Measurements from ENCODE around the gene TMEM252.

The TMEM252 gene

DNA sequence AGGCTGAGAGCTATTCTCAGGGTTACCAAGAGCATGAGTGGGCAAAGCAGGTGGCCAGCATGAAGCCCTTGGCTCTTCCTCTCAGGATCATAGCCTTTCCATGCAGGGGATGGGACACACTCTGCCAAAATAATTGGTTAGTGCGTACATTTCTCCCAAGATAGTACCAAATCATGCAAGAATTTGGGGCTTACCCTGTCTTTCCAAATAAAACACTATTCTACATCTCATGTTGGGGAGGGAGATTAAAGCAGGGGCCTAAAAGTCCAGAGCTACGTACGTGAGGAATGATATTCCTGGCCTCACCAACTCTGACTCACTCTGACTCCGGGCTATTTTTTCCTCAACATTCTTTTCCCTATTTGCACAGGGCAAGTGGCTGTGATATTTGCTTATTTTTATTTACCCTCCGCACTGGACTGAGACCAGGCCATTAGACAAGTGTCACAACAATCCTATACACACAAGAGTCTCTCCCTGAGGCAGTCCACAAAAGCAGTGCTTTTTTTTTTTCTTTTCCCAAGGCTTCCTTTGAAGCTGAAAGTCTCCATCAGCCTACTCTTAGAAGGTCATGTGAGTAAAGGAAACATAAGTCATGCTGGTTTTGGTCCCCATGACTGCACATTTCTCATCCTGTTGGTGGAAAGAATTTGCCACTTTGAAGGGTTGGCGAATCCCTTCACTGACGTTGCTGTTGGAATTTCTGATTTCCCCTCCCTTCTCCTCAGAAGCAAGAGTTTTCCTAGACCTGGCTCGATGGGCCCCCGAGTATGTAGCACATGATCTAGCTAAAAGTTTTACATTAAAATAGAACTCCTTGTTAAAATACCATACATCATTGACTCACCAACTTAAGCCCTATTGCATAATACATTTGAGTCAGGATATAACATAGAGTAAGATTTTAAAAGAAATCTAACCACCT lies 40.0 kb downstream of the TMEM252 start:
- no peak for TF ChIP-seq GATA1 (IDR thresholded peaks at IDR 0.05; ENCODE audit: low read depth, low read length)
- TF ChIP-seq POLR2A (IDR thresholded peaks at IDR 0.05; ENCODE audit: low read length), result no peak
- DNase-seq, result no peak

GRCh38 chr9:68498816-68499215 lies 41.9 kb downstream of the TMEM252 start:
- no peak for DNase-seq
- TF ChIP-seq GATA1 (IDR thresholded peaks at IDR 0.05; ENCODE audit: low read depth, low read length), result no peak
- TF ChIP-seq POLR2A (IDR thresholded peaks at IDR 0.05; ENCODE audit: low read length), result no peak

DNA sequence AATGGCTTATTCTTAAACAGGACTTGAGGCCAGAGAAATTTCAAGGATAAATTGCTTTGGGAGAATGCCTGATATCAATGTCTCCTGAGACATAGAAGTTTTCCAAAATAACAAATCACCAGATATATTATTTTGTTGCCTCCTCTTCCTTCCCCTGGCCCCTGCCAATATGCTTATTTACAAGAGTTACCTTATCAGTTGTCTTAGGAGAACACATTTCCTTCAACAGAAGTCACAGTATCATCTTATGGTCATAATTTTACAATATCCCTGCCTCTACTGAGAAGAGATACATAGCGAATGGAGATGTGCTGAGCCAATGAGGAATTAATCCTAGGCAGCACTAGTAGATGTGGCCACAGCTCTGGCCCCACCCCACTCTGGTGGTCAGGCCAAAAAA lies 43.1 kb downstream of the TMEM252 start:
- TF ChIP-seq GATA1 (IDR thresholded peaks at IDR 0.05; ENCODE audit: low read depth, low read length) (no peak), POLR2A (IDR thresholded peaks at IDR 0.05; ENCODE audit: low read length) (no peak)

DNA sequence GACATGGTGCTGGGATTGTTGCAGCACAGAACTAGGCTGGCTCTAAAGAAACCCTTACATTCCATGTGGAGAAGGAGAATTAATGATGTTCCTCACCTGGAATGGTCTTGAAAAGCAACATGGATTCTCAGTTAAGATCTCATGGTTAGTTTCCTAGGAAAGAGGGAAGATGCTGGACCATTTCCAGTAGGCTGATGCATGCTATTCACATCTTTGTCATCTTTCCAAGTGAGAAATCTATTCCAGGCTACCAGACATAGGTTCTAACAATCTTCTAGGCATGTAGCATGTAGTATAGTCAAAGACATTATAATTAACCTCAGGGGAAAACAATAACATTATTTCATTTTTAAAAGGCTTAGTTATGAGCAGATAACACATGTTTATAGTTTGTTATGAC lies 44.3 kb downstream of the TMEM252 start:
- no peak for TF ChIP-seq GATA1 (IDR thresholded peaks at IDR 0.05; ENCODE audit: low read depth, low read length)
- TF ChIP-seq POLR2A (IDR thresholded peaks at IDR 0.05; ENCODE audit: low read length), result no peak
- DNase-seq, result no peak

More for the DNA sequence above, 43.1 kb downstream of the TMEM252 start:
- DNase-seq, result no peak

- no peak for DNase-seq
- no peak for TF ChIP-seq GATA1 (IDR thresholded peaks at IDR 0.05; ENCODE audit: low read depth, low read length)
- TF ChIP-seq POLR2A (IDR thresholded peaks at IDR 0.05; ENCODE audit: low read length), result no peak
These were observed 45.4 kb downstream of the TMEM252 start for GRCh38 chr9:68495247-68495646.

DNA sequence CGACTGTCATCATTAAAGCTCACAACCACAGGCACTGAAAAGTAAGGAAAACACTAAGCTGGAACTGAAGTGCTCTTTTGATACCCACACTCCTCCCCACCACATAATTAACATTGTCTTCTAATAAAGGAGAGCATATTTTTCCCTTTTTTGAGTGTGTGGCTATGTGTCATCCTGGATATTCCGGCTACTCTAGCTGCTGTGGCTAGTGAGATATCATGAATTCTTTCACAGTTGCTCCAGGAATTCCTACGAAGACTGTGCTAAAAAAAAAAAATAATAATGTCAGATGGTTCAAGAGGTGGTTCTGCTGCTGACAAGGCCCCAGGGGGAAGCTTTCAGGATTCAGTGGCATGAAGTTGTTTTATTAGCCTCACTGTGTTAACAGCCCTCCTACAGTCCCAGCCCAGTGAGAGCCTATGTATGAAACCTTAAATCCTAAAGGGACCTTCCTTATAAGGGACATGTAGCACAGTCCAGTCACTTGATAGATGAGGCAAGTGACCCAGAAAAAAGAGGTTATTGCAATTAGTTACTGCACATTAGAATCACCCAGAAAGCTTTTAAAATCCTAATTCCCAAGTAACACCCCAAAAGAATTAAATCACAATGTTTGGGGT lies 46.6 kb downstream of the TMEM252 start:
- no peak for TF ChIP-seq GATA1 (IDR thresholded peaks at IDR 0.05; ENCODE audit: low read depth, low read length)
- TF ChIP-seq POLR2A (IDR thresholded peaks at IDR 0.05; ENCODE audit: low read length), result no peak
- DNase-seq, result no peak

- TF ChIP-seq POLR2A (IDR thresholded peaks at IDR 0.05; ENCODE audit: low read length), result no peak
- no peak for TF ChIP-seq GATA1 (IDR thresholded peaks at IDR 0.05; ENCODE audit: low read depth, low read length)
- DNase-seq, result no peak
These were observed 47.1 kb downstream of the TMEM252 start for GRCh38 chr9:68493541-68493940.

DNA sequence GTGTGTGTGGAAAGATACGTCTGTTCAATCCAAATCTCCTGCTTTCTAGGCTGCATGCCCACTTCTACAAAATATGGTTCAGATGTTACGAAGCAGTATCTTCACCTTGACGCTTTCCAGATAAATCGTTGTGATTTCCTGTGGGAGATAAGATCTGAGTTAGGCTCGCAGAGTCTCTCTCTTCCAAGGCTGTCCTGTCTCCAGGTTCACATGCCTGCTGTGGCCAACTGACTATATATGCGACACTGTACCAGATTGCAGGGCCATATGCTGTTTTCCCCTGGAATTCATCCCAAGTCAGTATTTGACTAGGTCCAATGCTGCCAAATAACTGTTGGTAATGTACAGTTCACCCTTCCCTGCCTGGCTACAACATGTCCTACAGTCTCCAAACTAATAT lies 47.9 kb downstream of the TMEM252 start:
- TF ChIP-seq POLR2A (IDR thresholded peaks at IDR 0.05; ENCODE audit: low read length), result no peak
- TF ChIP-seq GATA1 (IDR thresholded peaks at IDR 0.05; ENCODE audit: low read depth, low read length), result no peak
- no peak for DNase-seq

DNA sequence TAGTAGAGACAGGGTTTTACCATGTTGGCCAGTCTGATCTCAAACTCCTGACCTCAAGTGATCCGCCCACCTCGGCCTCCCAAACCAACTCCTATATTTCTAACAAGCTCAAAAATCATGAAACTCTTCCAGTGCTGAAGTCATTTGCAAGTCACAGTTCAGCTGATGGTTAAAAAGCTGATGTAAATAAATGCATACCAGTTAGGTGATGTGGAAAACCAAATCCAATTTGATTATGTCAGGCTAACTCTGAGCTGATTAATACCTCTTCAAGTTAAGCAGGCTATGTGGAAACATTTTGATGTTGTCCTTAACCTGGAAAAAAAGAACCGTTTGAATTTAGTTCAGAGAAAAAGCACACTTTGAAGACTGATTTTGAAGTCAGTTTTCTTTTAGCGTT lies 51.0 kb downstream of the TMEM252 start:
- TF ChIP-seq POLR2A (IDR thresholded peaks at IDR 0.05; ENCODE audit: low read length), result no peak
- no peak for TF ChIP-seq GATA1 (IDR thresholded peaks at IDR 0.05; ENCODE audit: low read depth, low read length)

DNA sequence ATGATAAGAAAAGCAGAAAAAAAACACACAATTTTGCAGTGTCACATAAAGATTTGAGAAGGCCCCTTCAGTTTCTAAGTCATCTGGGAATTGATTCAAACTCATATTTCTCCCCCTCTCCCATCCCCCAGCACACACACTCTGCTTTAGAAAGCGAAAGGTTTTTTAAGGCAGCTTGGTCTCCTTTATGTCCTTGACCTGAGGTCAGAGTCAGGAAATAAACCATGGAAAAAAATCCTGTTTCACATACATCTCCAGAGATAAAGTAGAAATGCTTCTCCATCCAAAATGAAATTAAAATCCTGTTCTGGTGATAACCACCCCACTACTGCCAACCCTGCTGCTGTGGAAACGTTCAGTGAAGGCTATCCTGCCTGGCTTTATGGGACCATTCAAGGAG lies 52.6 kb downstream of the TMEM252 start:
- no peak for DNase-seq
- TF ChIP-seq GATA1 (IDR thresholded peaks at IDR 0.05; ENCODE audit: low read depth, low read length) (no peak), POLR2A (IDR thresholded peaks at IDR 0.05; ENCODE audit: low read length) (no peak)

More for the DNA sequence above, 51.0 kb downstream of the TMEM252 start:
- DNase-seq, result no peak
